AG04450 (cell line): ENCODE results near the gene TRPT1. TPM values are rescaled to one million over a fixed set of nuclear protein-coding genes. Genes with fewer than 3 reads are reported as not detected.

Source experiments
- CTCF ChIA-PET: fragments of 300-600, 350-600 bp; formaldehyde crosslinking; extraction: SDS; loops from one replicate; lab custom pipeline; 2022; ENCODE audit warnings: antibody characterized with exemption, inconsistent platforms; lab: Charles Lee
- POLR2A ChIA-PET: fragments of 350-600 bp; formaldehyde crosslinking; extraction: SDS; loops from one replicate; lab custom pipeline; 2021; ENCODE audit warnings: antibody characterized with exemption, inconsistent platforms; lab: Yijun Ruan, JAX
- DNase-seq: peaks from one replicate; pipeline ENCODE4 v3.0.0-alpha.2; 2011; ENCODE audit warnings: low read depth, low spot score
- H3K27ac ChIP-seq: one replicate; pipeline ENCODE4 v1.5.1; 2012; ENCODE audit warnings: low read depth, low read length, control low read depth
- H3K27me3 ChIP-seq: one replicate; pipeline ENCODE4 v1.6.0; 2012; ENCODE audit warnings: low read length; ENCODE audit not compliant: control insufficient read depth, insufficient read depth
- H3K4me3 ChIP-seq: 2 replicates; pipeline ENCODE4 v1.5.1; 2011; ENCODE audit warnings: mild to moderate bottlenecking, low read depth, low read length, control low read depth
- H3K9me3 ChIP-seq: 2 replicates; pipeline ENCODE4 v1.5.1; 2012; ENCODE audit warnings: low read length; ENCODE audit not compliant: control insufficient read depth, insufficient read depth
- polyA plus RNA-seq: library from polyadenylated mRNA; depleted of rRNA; stranded (reverse); fragments of >200 nt; gene quantifications from 2 replicates; pipeline ENCODE4 v1.2.3, GENCODE V29; 2011
- TF ChIP-seq, protein P1 (sequence below): IDR thresholded peaks from 2 replicates; pipeline ENCODE4 v1.5.1; 2011; ENCODE audit warnings: low read depth, low read length, control low read depth, inconsistent platforms

TRPT1 gene
- polyA plus RNA-seq, 1 experiment: 21.6 TPM

DNA sequence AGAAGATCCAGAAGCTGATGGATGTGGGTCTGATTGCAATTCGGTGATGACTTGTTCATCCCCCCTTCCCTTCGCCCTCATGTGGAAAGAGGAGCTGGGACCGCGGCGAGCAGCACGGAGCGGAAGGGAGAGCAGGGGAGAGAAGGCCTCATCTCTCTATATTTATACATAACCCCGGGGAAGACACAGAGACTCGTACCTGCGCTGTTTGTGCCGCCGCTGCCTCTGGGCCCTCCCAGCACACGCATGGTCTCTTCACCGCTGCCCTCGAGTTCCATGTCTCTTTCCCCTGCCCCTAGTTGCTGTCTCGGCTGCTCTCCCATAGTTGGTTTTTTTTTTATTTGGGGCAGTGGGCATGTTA, 21.9 kb downstream of the TRPT1 start:
- H3K9me3 ChIP-seq: no peaks in the 10 kb centered on the region; the same call in 1 of the 2 replicates
- no peak for DNase-seq
- POLR2A ChIA-PET: interaction anchor here (1.0 to 2.0 kb wide), 8 partner anchors 11 to 97 kb away, joined by 3 to 17 read pairs (median 4); partner anchors contain the start of genes NUDT22, STIP1 and TRPT1

DNA sequence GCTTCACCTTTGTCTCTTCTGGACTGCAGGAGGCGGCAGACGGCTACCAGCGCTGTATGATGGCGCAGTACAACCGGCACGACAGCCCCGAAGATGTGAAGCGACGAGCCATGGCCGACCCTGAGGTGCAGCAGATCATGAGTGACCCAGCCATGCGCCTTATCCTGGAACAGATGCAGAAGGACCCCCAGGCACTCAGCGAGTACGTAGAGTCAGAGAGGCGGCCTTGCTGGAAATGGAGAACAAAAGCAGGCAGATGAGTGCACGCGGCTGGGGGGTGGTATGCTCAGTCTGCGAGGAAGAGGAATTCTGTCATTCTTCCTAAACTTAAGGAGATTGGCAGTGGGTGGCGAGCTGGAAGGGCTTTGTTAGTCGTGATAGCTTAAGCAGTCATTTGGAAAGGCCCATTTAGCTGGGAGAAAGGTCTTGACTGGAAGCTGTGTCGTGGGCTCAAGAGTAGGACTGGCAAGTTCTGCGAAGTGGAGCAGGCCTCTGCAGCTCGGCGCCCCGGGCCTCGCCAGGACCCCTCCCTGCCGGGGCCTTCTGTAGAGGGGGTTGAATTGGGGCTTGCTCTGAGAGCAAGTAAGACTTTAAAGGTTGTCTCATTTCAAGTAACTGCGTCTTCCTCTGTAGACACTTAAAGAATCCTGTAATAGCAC, 22.4 kb downstream of the TRPT1 start:
- DNase-seq: no peak
- H3K27ac ChIP-seq: peak overlapping the region; percentile 21
- no peaks in the 10 kb centered on the region; the same call in 1 of the 2 replicates for H3K9me3 ChIP-seq
- CTCF ChIA-PET: interaction anchor here (0.6 to 6.8 kb wide), 9 partner anchors 11 to 294 kb away, joined by 3 to 125 read pairs (median 21); partner anchors contain the start of gene PLCB3
- TF ChIP-seq, protein P1, sequence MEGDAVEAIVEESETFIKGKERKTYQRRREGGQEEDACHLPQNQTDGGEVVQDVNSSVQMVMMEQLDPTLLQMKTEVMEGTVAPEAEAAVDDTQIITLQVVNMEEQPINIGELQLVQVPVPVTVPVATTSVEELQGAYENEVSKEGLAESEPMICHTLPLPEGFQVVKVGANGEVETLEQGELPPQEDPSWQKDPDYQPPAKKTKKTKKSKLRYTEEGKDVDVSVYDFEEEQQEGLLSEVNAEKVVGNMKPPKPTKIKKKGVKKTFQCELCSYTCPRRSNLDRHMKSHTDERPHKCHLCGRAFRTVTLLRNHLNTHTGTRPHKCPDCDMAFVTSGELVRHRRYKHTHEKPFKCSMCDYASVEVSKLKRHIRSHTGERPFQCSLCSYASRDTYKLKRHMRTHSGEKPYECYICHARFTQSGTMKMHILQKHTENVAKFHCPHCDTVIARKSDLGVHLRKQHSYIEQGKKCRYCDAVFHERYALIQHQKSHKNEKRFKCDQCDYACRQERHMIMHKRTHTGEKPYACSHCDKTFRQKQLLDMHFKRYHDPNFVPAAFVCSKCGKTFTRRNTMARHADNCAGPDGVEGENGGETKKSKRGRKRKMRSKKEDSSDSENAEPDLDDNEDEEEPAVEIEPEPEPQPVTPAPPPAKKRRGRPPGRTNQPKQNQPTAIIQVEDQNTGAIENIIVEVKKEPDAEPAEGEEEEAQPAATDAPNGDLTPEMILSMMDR: no peak
- no peaks in the 10 kb centered on the region for H3K27me3 ChIP-seq
- POLR2A ChIA-PET: interaction anchor here (0.6 to 2.0 kb wide), 4 partner anchors 18 to 1389 kb away, joined by 3 to 17 read pairs (median 6); partner anchors contain the start of gene STIP1
- H3K4me3 ChIP-seq: no peak overlapping the region

More for the DNA sequence above, 21.9 kb downstream of the TRPT1 start:
- no peaks in the 10 kb centered on the region for H3K27me3 ChIP-seq
- TF ChIP-seq, protein P1: no peak
- CTCF ChIA-PET: interaction anchor here (0.6 to 6.8 kb wide), 23 partner anchors 8 to 370 kb away, joined by 3 to 125 read pairs (median 5); partner anchors contain the start of genes NUDT22, PLCB3, PRDX5 and TRMT112
- peak overlapping the region; percentile 21 for H3K27ac ChIP-seq
- no peak overlapping the region for H3K4me3 ChIP-seq

DNA sequence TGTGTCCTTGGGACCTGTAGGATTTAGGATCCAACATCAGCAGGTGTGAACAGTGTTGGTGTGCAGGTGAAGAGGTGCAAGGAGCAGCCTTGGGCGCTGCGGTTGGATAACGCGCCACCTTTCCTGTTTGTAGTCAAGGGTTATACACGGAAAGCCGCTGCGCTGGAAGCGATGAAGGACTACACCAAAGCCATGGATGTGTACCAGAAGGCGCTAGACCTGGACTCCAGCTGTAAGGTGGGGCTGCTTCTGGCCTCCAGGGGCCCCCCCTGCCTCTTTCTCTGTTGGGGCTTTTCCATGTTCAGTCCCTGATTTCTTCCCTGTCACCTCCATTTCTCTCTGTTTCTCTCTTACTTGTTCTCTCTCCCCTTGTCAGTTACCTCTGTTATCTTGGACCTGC, 23.0 kb downstream of the TRPT1 start:
- Histone ChIP-seq H3K27ac (no peak overlapping the region), H3K9me3 (no peaks in the 10 kb centered on the region; the same call in 1 of the 2 replicates), H3K4me3 (no peak overlapping the region), H3K27me3 (no peaks in the 10 kb centered on the region)
- DNase-seq: no peak
- TF ChIP-seq, protein P1: no peak
- POLR2A ChIA-PET: interaction anchor here (0.6 to 0.9 kb wide), 2 partner anchors 33 to 1388 kb away, joined by 4 read pairs; no protein-coding TSS in a partner anchor
- CTCF ChIA-PET: interaction anchor here (3.5 to 6.8 kb wide), 2 partner anchors 42 to 100 kb away, joined by 22 to 125 read pairs; no protein-coding TSS in a partner anchor

DNA sequence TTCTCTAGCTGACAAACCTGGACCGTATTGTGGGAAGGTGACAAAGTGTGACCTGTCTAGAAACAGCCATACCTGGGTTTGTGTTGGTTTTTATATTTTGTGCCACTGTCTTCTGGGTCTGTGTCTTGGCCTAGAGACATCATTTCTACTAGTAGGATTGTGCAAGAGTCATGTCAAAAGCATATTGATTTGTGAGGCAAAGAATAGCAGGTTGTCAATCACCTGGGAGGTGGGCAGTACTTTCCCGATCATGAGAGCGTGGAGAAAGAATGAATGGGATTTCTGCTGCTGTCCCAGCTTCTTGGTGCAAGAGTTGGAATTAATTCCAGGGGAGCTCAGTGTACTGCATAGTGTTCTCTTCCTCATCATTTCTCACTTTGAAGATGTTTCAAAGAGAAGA, 24.4 kb downstream of the TRPT1 start:
- H3K9me3 ChIP-seq: no peaks in the 10 kb centered on the region
- no peak overlapping the region for H3K4me3 ChIP-seq
- TF ChIP-seq, protein P1: no peak
- ChIA-PET POLR2A (interaction anchor here (2.4 kb wide), 1 partner anchor 16 kb away, joined by 7 read pairs; the partner anchor contains the start of gene STIP1), CTCF (interaction anchor here (6.8 kb wide), 1 partner anchor 101 kb away, joined by 125 read pairs; no protein-coding TSS in a partner anchor)
- no peak for DNase-seq
- no peak overlapping the region for H3K27ac ChIP-seq
- H3K27me3 ChIP-seq: no peaks in the 10 kb centered on the region

DNA sequence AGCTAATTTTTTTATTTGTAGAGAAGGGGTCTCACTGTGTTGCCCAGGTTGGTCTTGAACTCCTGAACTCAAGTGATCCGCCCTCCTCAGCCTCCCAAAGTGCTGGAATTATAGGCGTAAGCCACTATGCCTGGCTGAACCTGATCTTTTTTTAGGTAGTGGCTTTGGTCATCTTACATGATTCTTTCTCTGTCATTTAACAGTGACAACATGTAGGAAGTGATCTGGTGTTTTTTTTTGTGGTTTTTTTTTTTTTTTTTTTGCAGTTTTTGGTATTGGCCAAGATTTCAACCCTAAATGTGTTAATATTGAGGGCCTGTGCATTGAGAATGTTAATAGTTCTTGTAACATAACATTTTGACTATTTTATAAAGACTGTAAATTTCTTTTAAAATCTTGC, 27.5 kb downstream of the TRPT1 start:
- H3K4me3 ChIP-seq: no peak overlapping the region
- TF ChIP-seq, protein P1: no peak
- H3K27ac ChIP-seq: no peak overlapping the region
- CTCF ChIA-PET: interaction anchor here (1.5 kb wide), 1 partner anchor 8 kb away, joined by 3 read pairs; the partner anchor contains the start of gene FERMT3
- H3K27me3 ChIP-seq: no peaks in the 10 kb centered on the region
- no peaks in the 10 kb centered on the region for H3K9me3 ChIP-seq
- POLR2A ChIA-PET: no interaction called here
- no peak for DNase-seq
